Measurements from ENCODE around the gene KRTAP20-1.

KRTAP20-1 gene

DNA sequence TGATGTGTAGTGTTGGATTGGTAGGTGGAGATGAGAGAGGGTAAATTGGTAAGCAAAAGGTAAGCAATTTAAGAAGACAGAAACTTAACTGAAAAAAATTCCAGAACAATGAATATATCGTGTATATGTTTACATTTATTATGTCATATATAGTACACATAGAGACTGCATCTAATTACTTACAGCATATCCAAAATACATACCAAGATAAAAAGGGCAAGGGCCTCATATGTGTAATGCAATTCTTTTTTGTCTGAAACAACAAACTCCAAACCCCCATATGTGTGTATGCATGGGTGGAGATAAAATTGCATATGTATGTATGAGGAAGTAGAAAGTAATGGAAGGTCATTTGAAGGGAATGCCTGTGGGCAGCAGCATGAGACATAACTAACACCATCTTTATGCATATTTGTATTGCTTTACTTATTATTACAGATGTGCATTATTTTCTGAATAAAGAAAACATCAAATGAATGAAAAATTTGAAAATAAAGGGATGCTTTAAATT, 30.7 kb downstream of the KRTAP20-1 start:
- no peak for DNase-seq (ENCODE audit: low spot score)

DNA sequence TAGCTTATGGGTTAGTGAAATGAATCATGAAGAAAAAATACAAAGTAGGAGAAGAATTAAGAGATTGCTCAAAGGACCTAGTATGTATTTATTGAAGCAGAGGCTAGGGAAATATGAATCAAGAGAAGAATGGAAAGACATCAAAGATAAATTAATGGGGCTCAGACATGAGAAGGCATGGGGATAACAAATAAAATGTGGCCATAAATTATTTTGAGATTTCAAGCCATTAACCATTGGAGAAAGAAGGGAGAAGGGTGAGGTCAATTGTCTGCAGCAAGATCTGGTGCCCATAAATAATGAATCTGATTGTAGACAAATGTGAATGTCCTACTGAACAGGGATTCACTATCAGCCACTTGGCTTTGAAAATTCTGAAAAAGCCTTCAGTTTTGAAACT, 36.7 kb downstream of the KRTAP20-1 start:
- no peak for DNase-seq (ENCODE audit: low spot score)

All from pons (tissue), 1 donor.